WTC11 (cell line): Measurements from ENCODE around the gene EIF3A. TPM values are rescaled to one million over a fixed set of nuclear protein-coding genes. Genes with fewer than 3 reads are reported as not detected.
A peak's percentile ranks its signal among the peaks of the same experiment; 100 is the strongest.

ENCODE experiments used
- ATAC-seq: fragments of 200-7000 bp; cut with Tn5 transposase; 2 replicates; pipeline ENCODE4 v1.10.0; 2021; ENCODE audit warnings: mild to moderate bottlenecking, moderate library complexity
- CTCF ChIA-PET: fragments of 300-600 bp; sonication (Branson Sonifier 250); formaldehyde crosslinking; loops from one replicate; lab custom pipeline; 2021; ENCODE audit warnings: antibody characterized with exemption; lab: Charles Lee
- POLR2A ChIA-PET: fragments of 350-600 bp; sonication (Branson Sonifier 250); formaldehyde crosslinking; loops from one replicate; lab custom pipeline; 2021; ENCODE audit warnings: antibody characterized with exemption; lab: Charles Lee
- DNase-seq: peaks from one replicate; pipeline ENCODE4 v3.0.0; 2021; ENCODE audit warnings: low spot score
- H3K27ac Mint-ChIP-seq: 2 replicates; pipeline ENCODE4 v1.8.0; 2021; ENCODE audit warnings: mixed read lengths
- H3K27me3 Mint-ChIP-seq: 2 replicates; pipeline ENCODE4 v1.8.0; 2021; ENCODE audit warnings: low read depth, mild to moderate bottlenecking, moderate library complexity, mixed read lengths
- H3K36me3 Mint-ChIP-seq: 2 replicates; pipeline ENCODE4 v1.8.0; 2021; ENCODE audit warnings: mixed read lengths
- H3K4me1 Mint-ChIP-seq: 2 replicates; pipeline ENCODE4 v1.8.0; 2022; ENCODE audit warnings: mixed read lengths
- H3K4me3 Mint-ChIP-seq: 2 replicates; pipeline ENCODE4 v1.8.0; 2021; ENCODE audit warnings: mild to moderate bottlenecking, moderate library complexity, mixed read lengths
- H3K9me3 Mint-ChIP-seq: 2 replicates; pipeline ENCODE4 v1.8.0; 2021; ENCODE audit warnings: mixed read lengths
- AR ChIP-seq: fragments of 250-450 bp; sonication (Bioruptor Pico); IDR thresholded peaks from 2 replicates; pipeline ENCODE4 v1.9.0; 2021; ENCODE audit warnings: mild to moderate bottlenecking
- CDX4 ChIP-seq: fragments of 250-450 bp; sonication (Bioruptor Pico); IDR thresholded peaks from 2 replicates; pipeline ENCODE4 v1.9.0; 2021; ENCODE audit warnings: moderate library complexity, mild to moderate bottlenecking, inconsistent platforms, borderline replicate concordance
- CREB1 ChIP-seq: sonication (generic); formaldehyde crosslinking; IDR thresholded peaks from 2 replicates; pipeline ENCODE4 v1.8.0; 2023; ENCODE audit warnings: mild to moderate bottlenecking, missing genetic modification reagents
- CREM ChIP-seq: sonication (generic); formaldehyde crosslinking; IDR thresholded peaks from 2 replicates; pipeline ENCODE4 v1.8.1; 2022; ENCODE audit warnings: mild to moderate bottlenecking, missing genetic modification reagents, moderate library complexity
- CTCF ChIP-seq: fragments of 200-600 bp; IDR thresholded peaks from 2 replicates; pipeline ENCODE4 v1.8.0; 2022; ENCODE audit warnings: antibody characterized with exemption
- E2F1 ChIP-seq: sonication (generic); formaldehyde crosslinking; IDR thresholded peaks from 2 replicates; pipeline ENCODE4 v1.8.0; 2022; ENCODE audit warnings: mild to moderate bottlenecking, missing genetic modification reagents
- E2F4 ChIP-seq: sonication (generic); formaldehyde crosslinking; IDR thresholded peaks from 2 replicates; pipeline ENCODE4 v1.8.1; 2022; ENCODE audit warnings: low read depth, mild to moderate bottlenecking, moderate library complexity, missing genetic modification reagents, borderline replicate concordance
- FOXK1 ChIP-seq: sonication (generic); formaldehyde crosslinking; IDR thresholded peaks from 2 replicates; pipeline ENCODE4 v1.8.0; 2022; ENCODE audit warnings: mild to moderate bottlenecking, moderate library complexity, missing genetic modification reagents
- MLX ChIP-seq: sonication (generic); formaldehyde crosslinking; IDR thresholded peaks from 2 replicates; pipeline ENCODE4 v1.8.1; 2023; ENCODE audit warnings: mild to moderate bottlenecking, missing genetic modification reagents, moderate library complexity
- MXD4 ChIP-seq: fragments of 250-450 bp; sonication (Bioruptor Pico); IDR thresholded peaks from 2 replicates; pipeline ENCODE4 v1.8.0; 2021; ENCODE audit warnings: mild to moderate bottlenecking, moderate library complexity, borderline replicate concordance
- NR1H2 ChIP-seq: sonication (generic); formaldehyde crosslinking; IDR thresholded peaks from 2 replicates; pipeline ENCODE4 v1.9.0; 2021; ENCODE audit warnings: mild to moderate bottlenecking, moderate library complexity, missing genetic modification reagents
- PRDM15 ChIP-seq: sonication (generic); formaldehyde crosslinking; IDR thresholded peaks from 2 replicates; pipeline ENCODE4 v1.8.0; 2022; ENCODE audit warnings: missing genetic modification reagents
- SMAD4 ChIP-seq: sonication (generic); formaldehyde crosslinking; IDR thresholded peaks from 2 replicates; pipeline ENCODE4 v1.8.0; 2022; ENCODE audit warnings: mild to moderate bottlenecking, missing genetic modification reagents
- TCF7 ChIP-seq: sonication (generic); formaldehyde crosslinking; IDR thresholded peaks from 2 replicates; pipeline ENCODE4 v1.8.0; 2022; ENCODE audit warnings: mild to moderate bottlenecking, low read depth, missing genetic modification reagents, moderate library complexity
- ZBTB21 ChIP-seq: sonication (generic); formaldehyde crosslinking; IDR thresholded peaks from 2 replicates; pipeline ENCODE4 v1.8.1; 2023; ENCODE audit warnings: mild to moderate bottlenecking, missing genetic modification reagents, borderline replicate concordance
- ZNF281 ChIP-seq: sonication (generic); formaldehyde crosslinking; IDR thresholded peaks from 2 replicates; pipeline ENCODE4 v1.8.0; 2023; ENCODE audit warnings: mild to moderate bottlenecking, missing genetic modification reagents
- total RNA-seq: library from RNA; stranded (reverse); gene quantifications from 3 replicates; pipeline ENCODE4 v1.2.3, GENCODE V29; 2021

Gene EIF3A
- total RNA-seq, 1 experiment from 2014 or later = 213 TPM

GRCh38 chr10:119103241-119103902 is 22.8 kb upstream of the EIF3A start:
- H3K4me3 Mint-ChIP-seq = peak overlapping the region; percentile 45
- H3K27ac Mint-ChIP-seq = peak overlapping the region; percentile 15; the same call in 1 of the 2 replicates
- H3K36me3 Mint-ChIP-seq = peaks cover 7% of the 10 kb centered on the region
- H3K9me3 Mint-ChIP-seq = no peaks in the 10 kb centered on the region
- H3K27me3 Mint-ChIP-seq = peaks cover 3% of the 10 kb centered on the region; the same call in 1 of the 2 replicates
- ATAC-seq (no peak), DNase-seq (no peak)
- peaks cover 6% of the 10 kb centered on the region for H3K4me1 Mint-ChIP-seq
- ChIA-PET POLR2A (interaction anchor here (1.2 kb wide), 1 partner anchor 73 kb away, joined by 3 read pairs; no protein-coding TSS in a partner anchor), CTCF (interaction anchor here (0.6 to 2.3 kb wide), 4 partner anchors 18 to 445 kb away, joined by 3 to 9 read pairs (median 6); no protein-coding TSS in a partner anchor)
- TF ChIP-seq MLX (CRISPR knock-in tag) (no peak), MXD4 (CRISPR knock-in tag) (no peak), PRDM15 (no peak), ZBTB21 (CRISPR knock-in tag) (no peak), CTCF (no peak), CREM (CRISPR knock-in tag) (no peak), TCF7 (no peak), NR1H2 (no peak), AR (CRISPR knock-in tag) (no peak), CDX4 (CRISPR knock-in tag) (no peak), CREB1 (CRISPR knock-in tag) (no peak), E2F4 (CRISPR knock-in tag) (no peak), ZNF281 (no peak), SMAD4 (no peak), FOXK1 (CRISPR knock-in tag) (no peak), E2F1 (CRISPR knock-in tag) (no peak)
